GM18858 (cell line): ENCODE results near the gene MIA2.

ENCODE experiments used
- ATAC-seq: cut with Tn5 transposase; IDR thresholded peaks from one replicate; pipeline ENCODE4 v1.9.1; 2021; ENCODE audit not compliant: unreplicated experiment

MIA2 gene

DNA sequence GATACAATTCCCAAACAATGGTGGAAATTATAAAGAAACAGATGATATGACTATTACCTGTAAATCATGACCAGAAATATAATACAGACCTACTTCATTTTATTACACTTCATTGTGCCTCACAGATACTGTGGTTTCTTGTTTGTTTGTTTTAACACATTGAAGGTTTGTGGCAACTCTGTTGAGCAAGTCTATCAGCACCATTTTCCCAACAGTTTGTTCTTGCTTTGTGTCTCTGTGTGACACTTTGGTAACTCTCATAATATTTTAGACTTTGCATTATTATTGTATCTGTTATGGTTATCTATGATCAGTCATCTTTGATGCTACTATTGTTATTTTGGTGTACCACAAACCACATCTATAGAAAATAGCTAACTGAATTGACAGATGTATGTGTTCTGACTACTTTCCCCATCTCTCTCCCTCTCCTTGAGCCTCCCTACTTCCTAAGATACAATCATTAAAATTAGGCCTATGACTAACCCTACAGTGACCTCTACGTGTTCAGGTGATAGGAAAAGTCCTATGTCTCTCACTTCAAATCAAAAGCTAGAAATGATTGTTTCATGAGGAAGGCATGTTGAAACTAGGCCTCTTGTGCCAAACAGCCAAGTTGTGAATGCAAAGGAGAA, 149.4 kb downstream of the MIA2 start:
- ATAC-seq = peak; percentile 70

DNA sequence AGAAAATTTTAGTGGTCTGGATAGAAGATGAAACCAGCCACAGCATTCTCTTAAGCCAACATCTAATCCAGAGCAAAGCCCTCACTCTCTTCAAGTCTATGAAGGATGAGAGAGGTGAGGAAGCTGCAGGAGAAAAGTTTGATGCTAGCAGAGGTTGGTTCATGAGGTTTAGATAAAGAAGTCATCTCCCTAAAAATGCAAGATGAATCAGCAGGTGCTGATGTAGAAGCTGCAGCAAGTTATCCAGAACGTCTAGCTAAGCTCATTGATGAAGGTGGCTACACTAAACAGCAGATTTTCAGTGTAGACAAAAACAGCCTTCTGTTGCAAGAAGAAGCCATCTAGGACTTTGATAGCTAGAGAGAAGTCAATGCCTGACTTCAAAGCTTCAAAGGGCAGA, 150.0 kb downstream of the MIA2 start:
- ATAC-seq = no peak

DNA sequence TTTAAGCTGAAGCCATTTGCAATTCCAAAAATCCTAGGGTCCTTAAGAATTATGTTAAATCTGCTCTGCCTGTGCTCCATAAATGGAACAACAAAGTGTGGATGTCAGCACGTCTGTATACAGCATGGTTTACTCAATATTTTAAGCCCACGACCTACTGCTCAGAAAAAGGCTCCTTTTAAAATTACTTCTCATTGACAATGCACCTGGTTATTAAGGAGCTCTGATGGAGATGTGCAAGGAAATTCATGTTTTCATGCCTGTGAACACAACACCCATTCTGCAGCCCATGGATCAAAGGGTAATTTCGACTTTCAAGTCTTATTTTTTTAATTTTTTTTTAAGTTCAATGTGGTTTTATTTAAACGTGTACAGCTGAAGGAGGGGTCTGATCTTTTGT, 150.5 kb downstream of the MIA2 start:
- ATAC-seq = no peak

DNA sequence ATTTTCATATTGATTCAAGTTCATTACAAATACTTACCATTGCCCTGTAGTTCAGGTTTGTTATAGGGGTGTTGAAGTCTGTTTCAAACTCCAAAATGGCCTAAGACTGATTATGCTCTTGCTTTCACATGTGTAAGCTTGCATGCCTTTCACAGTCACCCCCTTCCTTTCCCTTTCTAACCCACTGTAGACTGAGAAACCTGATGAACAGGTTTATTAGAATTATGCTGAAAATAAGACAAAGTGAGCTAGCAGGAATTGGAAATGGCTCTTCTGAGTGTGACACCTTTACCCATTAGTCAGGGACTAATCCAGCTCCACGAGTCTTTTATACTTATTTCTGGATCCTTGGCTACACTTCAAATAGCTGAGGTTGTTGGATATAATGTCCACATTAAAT, 159.6 kb downstream of the MIA2 start:
- no peak for ATAC-seq

DNA sequence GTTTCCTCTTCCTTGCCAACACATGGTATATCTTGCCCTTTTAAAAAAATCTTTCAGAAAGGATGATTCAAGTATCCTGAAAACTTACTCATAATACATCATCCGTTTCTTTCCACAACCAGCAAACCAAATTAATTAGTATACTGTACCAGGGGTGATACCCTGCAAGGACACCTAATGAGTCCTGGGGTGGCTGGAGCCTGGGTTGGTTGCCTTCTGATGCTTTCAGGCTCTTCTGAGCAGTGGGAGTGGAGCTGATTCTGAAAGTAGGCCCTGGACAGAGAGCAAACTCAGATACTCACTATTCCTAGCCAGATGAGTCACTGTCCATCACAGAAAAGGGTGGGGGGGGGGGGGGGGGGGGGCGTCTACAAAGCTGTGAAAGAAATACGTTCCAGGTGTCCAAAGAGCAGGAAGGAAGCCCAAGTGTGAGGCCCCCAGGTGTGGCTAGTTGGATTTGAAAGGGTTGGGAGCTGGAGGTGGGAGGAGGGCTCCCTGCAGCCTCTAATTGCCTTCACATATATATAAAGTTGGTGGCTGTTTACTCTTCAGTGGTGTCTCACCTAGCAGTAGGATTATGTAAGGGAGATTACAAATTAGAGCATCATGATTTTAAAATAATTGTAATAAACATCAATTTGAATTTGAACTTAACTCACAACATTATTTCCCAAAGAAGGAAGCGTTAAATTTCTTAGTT, 162.0 kb downstream of the MIA2 start:
- no peak for ATAC-seq

DNA sequence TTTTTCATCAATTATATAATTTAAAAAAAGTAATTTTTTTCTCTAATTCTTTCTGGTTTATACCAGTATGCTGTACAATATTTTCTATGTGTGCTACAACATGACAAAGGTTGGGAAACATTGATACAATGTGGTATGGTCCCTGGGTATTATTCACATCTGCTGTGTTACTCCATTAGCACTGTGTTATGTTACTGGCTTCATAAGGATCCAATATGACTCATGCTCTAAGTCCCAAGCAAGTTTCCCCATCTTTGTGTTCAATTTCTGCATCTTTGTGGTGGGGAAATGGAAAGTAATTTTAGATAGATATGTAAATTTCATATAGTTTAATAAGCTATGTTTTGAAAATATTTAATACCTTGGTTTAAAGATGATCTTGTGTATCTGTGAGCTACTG, 162.7 kb downstream of the MIA2 start:
- ATAC-seq = no peak

DNA sequence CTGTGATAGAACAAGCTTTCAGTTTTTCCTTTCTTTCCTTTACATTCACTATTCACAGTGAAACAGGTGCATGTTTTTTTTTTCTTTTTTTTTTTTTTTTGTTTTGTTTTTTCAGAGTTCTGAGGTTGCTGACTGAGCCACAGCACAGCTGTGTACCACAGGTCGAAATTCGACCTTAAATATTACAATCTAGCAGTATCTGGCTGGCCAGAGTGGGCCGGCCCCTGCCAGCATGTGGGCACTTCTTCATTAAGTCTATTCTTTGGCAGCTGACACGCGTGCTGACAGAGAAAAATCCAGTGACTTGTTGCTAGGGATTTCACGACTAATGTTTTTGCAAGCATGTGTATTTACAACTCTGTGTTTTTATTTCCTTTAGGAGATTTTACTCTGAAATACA, 164.7 kb downstream of the MIA2 start:
- no peak for ATAC-seq

DNA sequence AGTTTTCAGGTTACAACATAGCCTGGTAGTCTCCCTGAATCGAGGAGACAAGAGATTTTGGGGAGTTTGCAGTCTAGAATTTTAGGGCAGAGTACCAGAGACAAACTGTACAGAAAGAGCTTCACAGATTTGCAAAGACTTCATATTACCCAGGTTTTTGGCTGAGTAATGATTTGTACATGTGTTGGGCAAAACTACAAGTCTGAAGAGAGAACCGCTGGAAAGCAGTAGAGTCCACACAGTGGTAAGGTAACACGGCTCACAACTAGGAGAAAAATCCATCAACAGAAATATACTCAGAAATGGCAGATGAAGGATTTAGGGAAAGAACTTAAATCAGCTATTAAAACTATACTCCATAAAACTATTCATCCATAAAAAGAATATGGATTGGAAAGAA, 172.8 kb downstream of the MIA2 start:
- no peak for ATAC-seq

DNA sequence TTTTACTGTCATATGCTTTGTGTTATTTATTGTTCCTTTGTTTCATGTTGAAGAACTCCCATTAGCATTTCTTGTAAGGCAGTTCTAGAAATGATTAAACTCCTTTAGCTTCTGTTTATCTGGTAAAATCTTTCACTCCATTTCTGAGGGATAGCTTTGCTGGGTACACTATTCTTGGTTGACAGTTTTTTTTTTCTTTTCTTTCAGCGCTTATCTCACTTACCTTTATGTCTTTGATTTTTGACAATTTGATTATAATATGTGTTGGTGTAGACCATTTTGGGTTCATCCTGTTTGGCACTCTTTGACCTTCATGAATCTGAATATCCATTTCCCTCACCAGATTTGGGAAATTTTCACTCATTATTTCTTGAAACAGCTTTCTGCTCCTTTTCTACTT, 182.4 kb downstream of the MIA2 start:
- no peak for ATAC-seq

DNA sequence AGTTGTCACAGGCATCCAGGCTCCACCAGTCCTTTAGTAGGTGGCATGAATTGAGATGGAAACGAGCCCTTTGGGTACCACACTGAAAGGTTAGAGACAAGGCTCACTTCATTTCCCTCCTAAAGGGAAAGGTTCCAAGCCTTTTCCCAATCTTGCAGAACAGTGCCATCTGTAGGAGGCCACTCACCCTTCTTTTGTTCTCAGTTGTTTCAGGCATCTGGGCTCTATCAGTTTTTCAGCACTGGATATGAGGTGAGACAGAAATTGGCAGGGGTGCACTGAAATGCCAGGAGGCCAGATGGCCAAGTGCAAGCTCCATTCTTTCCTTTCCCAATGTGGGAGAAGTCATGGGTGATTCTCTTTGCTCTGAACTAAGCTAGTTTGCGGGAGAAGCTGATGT, 183.3 kb downstream of the MIA2 start:
- ATAC-seq = no peak

DNA sequence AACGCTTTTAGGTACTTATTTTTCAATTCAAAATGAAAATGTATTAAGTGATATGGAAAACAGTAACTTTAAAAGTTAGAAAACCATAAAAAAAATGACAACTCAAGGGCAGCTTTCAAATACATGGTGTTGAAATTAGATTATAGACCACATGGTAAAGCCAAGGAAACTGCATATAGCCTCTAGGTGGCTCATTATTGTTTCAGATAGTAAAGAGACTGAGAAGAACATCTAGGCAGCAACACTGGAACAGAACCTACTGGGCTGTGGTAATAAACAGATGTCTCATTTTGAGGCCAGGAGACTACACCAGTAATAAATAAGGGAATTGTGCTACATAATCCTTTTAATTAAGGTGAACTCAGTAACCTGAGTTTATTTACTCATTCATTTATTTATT, 185.6 kb downstream of the MIA2 start:
- ATAC-seq = no peak

DNA sequence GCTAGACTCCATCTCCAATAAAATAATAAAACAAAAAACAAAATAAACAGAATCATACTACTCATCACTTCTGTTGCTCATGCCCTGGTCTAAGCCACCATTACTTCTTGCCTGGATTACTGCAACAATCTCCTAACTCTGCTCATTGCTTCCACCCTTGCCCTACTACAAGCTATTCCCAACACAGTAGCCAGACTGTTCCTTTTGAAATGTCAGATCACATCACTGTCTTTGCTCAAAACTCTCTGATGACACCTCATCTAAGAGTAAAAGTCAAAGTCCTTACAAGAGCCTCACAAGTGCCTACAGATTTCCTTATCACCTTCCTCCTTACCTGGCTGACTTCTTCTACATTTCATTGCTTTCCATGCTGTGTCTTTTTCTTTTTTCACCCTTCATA, 188.5 kb downstream of the MIA2 start:
- ATAC-seq = no peak

DNA sequence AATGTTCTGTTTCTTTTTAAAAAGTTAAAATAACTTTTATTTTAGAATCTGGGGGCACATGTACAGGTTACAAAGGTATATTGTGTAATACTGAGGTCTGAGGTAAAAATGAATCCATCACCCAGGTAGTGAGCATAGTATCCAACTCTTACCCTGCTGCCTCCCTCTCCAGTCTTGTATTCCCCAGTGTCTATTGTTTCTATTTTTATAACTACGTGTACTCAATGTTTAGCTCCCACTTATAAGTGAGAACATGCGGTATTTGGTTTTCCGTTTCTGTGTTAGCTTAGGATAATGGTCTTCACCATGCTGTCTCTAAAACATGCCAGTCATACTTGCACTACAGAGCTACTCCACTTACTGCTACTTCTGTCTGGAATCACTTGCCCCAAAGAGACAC, 190.1 kb downstream of the MIA2 start:
- ATAC-seq = no peak

DNA sequence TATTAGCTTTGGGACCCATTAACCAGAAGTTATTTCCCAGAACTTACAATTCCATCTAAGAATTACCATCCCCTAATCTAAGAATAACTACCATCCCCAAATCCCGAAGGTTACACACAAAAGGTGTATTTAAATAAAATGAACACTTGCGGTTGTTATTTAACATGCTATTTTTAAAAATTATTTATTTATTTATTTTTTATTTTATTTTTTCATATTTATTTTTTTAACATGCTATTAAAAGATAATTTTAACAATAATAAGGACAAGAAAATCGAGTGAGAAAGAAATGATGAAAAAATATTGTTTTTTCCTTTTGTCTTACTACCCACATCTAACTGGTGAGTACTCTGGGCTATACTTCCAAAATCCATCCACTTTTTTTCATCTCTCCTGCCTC, 192.2 kb downstream of the MIA2 start:
- ATAC-seq = no peak

DNA sequence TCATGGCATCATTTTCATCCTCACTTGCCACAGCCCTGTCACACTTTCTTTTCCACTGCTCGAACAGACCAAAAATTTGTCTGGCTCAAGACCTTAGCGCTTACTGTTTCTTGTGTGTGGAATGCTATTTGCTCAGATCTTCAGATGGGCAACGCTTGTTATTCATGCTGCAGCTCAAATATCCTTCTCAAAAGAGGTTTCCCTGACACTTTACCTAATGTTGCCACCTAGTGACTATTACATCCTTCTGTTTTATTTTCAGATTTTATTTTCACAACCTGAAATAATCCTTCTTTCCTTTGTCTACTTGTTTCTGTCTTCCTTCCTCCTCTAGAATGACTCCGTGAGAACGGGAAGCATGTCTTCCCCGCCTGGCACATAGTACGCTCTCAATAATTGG, 192.9 kb downstream of the MIA2 start:
- no peak for ATAC-seq

DNA sequence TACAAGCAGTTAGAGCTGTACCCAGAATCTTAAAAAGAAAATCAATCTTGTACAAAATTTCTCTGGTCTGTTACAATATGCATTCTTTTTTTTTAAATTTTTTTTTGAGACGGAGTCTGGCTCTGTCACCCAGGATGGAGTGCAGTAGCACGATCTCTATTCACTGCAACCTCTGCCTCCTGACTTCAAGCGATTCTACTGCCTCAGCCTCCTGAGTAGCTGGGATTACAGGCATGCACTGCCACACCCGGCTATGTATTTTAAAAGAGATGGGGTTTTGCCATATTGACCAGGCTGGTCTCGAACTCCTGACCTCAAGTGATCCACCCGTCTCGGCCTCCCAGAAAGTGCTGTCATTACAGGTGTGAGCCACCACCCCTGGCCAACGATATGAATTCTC, 194.4 kb downstream of the MIA2 start:
- ATAC-seq = no peak

DNA sequence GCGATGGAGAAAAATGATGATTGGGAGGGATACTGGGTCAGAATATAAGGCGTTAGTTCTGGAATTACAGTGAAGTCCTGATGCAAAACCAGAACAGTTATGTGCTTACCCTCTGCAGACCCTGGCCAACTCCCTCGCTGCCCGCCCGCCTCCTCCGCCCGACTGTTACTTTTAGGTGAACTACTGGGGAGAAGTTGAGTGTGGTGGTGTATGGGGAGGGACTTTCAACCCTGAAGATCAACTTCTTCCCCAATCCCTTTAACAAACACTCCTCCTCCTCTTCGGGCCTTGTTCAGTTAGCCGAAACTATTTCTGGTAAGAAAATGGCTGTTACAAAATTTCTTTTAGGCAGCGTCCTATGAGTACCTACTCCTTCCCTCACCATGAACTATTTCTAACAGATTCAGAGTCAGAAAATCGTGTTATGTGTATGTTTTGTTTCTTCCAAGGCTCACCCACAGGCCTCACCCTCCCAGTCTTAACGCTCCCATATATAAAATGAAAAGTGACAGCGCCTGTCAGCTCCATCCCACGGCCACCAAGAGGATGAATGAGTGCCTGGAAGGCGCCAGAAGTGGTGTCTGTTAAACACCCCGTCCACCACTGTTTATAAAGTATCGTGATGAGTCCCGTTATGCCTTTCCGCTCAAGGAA, 197.2 kb downstream of the MIA2 start:
- no peak for ATAC-seq

DNA sequence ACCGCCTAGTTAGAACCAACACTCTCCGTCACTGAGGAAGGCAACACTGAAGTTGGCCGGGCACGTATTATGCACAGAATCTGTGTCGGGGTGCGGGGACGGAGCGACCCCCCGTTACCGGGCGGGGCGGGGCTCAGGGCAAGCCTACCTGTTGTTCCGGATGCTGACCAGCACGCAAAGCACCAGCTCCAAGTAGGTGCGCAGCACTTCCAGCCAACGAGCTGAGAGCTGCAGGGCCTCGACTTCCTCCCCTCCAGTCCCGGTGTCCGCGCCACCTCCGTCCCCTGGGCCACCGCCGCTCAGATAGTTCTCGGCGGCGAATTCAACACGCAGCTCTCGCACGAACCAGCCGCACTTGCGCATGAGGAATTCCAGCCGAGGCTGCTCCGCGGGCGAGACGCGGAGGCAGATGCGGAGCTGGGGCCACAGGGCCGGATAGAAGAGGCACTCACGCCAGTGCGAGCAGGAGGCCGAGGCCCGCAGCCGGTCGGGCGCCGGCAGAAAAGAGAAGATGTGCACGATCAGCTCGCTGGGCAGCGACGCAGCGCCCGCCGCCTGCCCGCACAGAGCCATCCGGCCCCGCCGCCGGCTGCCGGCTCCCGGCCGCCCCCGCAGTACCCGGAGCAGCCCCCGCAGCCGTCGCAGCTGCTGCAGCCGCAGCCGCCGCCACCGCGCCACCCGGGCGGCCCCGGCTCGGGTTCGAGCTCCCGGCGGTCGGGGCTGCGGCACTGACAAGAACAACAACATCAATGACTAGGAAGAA, 197.9 kb downstream of the MIA2 start:
- peak; percentile 7 for ATAC-seq

DNA sequence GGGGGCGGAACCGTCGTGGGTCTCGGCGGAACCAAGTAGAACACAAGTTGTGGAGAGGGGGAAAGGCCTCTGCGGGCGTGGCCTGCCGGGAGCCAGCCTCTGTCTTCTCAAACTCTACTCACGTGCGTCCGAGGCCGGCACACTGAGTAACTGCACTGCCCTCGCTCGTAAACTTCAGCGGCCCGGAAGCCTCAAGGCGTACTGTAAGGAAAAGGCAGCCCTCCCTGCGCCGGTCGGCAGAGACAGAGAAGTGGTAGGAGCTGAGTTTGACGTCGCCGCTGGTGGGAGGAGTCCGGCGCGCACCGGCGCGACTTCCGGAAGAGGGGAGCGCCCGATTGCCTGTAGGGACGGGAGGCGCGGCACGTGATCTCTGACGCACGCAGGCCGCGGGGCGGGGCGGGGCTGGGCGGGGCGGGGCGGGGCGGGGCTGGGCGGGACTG, 198.5 kb downstream of the MIA2 start, which contains the start of gene FBXO33:
Gene FBXO33 (minus strand): TSS at position 255 of the 440 bp plus-strand sequence. CDS start 271 bp downstream, outside the sequence.
- ATAC-seq = peak; percentile 73

DNA sequence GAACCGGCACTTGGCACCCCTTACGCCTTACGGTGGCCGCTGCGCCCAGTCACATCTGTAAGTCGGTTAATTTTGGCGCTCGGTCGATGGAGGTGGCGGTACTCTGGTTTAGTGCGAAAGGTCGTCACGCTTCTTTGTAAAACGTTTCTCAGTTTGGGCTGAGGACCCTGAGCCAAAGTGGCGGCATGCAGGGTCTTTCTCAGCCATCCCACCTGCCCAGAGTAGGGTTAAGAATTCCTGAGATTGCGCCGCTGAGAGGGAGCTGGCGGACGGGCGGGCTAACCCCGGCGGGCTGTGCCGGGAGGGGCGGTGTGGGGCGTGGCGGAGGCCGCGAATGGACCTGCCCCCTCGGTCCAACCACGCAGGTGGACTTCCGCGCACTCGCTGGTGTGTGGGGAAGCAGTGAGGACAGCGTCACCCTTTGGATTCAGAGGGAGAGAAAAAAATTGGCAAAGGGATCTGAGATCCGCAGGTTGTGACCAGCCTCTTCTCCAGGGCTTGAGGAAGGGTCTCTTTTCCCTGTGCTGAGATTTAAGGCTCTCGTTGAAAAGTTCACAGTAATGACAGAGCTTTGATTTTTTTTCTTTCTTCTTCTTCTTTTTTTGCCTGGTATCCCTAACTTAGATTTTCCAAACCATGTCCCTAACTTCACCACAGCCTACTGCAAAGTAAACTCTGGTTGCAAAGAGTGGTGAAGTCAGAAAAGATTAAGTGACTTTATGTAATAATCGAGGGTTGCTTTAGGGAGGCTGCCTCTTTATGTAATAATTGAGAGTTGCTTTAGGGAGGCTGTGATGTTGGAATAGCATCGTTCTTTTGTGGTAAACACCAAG, 199.1 kb downstream of the MIA2 start:
- ATAC-seq = peak; percentile 42

DNA sequence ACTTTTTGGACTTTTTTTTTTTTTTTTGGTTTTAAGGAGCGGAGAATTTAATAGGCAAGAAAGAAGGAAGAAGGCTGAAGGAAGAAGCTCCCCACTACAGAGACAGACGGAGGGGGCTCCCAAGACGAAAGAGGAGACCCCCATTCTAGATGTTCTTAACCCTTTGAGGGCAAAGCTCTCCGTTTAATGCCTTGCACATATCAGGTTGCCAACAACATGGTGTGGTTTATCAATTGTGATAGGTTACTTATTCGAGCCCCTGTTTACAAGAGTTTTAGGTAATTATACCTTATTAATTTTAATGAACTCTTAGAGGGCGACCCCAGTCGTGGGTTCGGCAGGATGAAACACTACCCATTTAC, 199.7 kb downstream of the MIA2 start:
- ATAC-seq = no peak
